Measurements from ENCODE around the gene PDIA2. TPM values are rescaled to one million over a fixed set of nuclear protein-coding genes. Genes with fewer than 3 reads are reported as not detected.

Gene PDIA2
- total RNA-seq, 6 donors from 2014 or later, result 0.52 to 0.64 TPM; not detected in 4

GRCh38 chr16:303760-304505 lies 21.0 kb downstream of the PDIA2 start:
- DNase-seq (peak in 1 of 2 donors; percentile 78), ATAC-seq (ENCODE audit: low FRiP score in 2 of 2) (peak in 1 of 2 donors; percentile 45)
- no peaks in the 10 kb centered on the region for H3K27me3 ChIP-seq
- no peak overlapping the region for H3K4me3 ChIP-seq
- H3K27ac ChIP-seq, result no peak overlapping the region
- H3K36me3 ChIP-seq, result peaks cover 3 to 60% (median 48%) of the 10 kb centered on the region in 4 donors
- WGBS, 2 donors, result 89 to 92% methylated on average over 42 to 43 of the region's 43 CpGs
- no peaks in the 10 kb centered on the region for H3K9me3 ChIP-seq
- H3K4me1 ChIP-seq, result no peaks in the 10 kb centered on the region
- TF ChIP-seq POLR2AphosphoS5 (IDR thresholded peaks at IDR 0.05), result no peak
- peak in 1 of 6 experiments; percentile 21 for TF ChIP-seq CTCF (IDR thresholded peaks at IDR 0.05)
- TF ChIP-seq POLR2A (IDR thresholded peaks at IDR 0.05), result no peak
- TF ChIP-seq EP300 (IDR thresholded peaks at IDR 0.05), result no peak

GRCh38 chr16:305916-306626 lies 23.1 kb downstream of the PDIA2 start:
- Histone ChIP-seq H3K27ac (no peak overlapping the region), H3K9me3 (no peaks in the 10 kb centered on the region), H3K4me1 (no peaks in the 10 kb centered on the region), H3K27me3 (no peaks in the 10 kb centered on the region), H3K4me3 (no peak overlapping the region), H3K36me3 (peaks cover 3 to 77% (median 58%) of the 10 kb centered on the region in 4 donors)
- no peak for DNase-seq
- TF ChIP-seq EP300 (IDR thresholded peaks at IDR 0.05) (no peak), POLR2AphosphoS5 (IDR thresholded peaks at IDR 0.05) (no peak), CTCF (IDR thresholded peaks at IDR 0.05) (no peak), POLR2A (IDR thresholded peaks at IDR 0.05) (no peak)
- ATAC-seq (ENCODE audit: low FRiP score in 2 of 2), result no peak
- 90 to 92% methylated on average over 18 to 19 of the region's 19 CpGs for WGBS, 2 donors

GRCh38 chr16:306911-307370 lies 24.0 kb downstream of the PDIA2 start:
- H3K4me1 ChIP-seq, result no peaks in the 10 kb centered on the region
- TF ChIP-seq CTCF (IDR thresholded peaks at IDR 0.05) (no peak), EP300 (IDR thresholded peaks at IDR 0.05) (no peak), POLR2A (IDR thresholded peaks at IDR 0.05) (no peak), POLR2AphosphoS5 (IDR thresholded peaks at IDR 0.05) (no peak)
- DNase-seq (no peak), ATAC-seq (ENCODE audit: low FRiP score in 2 of 2) (no peak)
- no peaks in the 10 kb centered on the region for H3K27me3 ChIP-seq
- peaks cover 3 to 75% (median 54%) of the 10 kb centered on the region in 4 donors for H3K36me3 ChIP-seq
- no peak overlapping the region for H3K27ac ChIP-seq
- no peak overlapping the region for H3K4me3 ChIP-seq
- no peaks in the 10 kb centered on the region for H3K9me3 ChIP-seq
- WGBS, 2 donors, result 92 to 93% methylated on average over 16 to 17 of the region's 17 CpGs

GRCh38 chr16:307691-308312 lies 24.8 kb downstream of the PDIA2 start:
- no peak for DNase-seq
- 77 to 86% methylated on average over 15 to 21 of the region's 21 CpGs for WGBS, 2 donors
- H3K36me3 ChIP-seq, result peaks cover 6 to 76% (median 53%) of the 10 kb centered on the region in 4 donors

More at GRCh38 chr16:307691-308312, 24.8 kb downstream of the PDIA2 start:
- Histone ChIP-seq H3K4me1 (no peaks in the 10 kb centered on the region), H3K9me3 (no peaks in the 10 kb centered on the region), H3K4me3 (no peak overlapping the region), H3K27me3 (no peaks in the 10 kb centered on the region), H3K27ac (no peak overlapping the region)
- no peak for TF ChIP-seq POLR2A (IDR thresholded peaks at IDR 0.05)
- TF ChIP-seq EP300 (IDR thresholded peaks at IDR 0.05), result no peak
- no peak for TF ChIP-seq POLR2AphosphoS5 (IDR thresholded peaks at IDR 0.05)
- TF ChIP-seq CTCF (IDR thresholded peaks at IDR 0.05), result no peak
- ATAC-seq (ENCODE audit: low FRiP score in 2 of 2), result peak in 1 of 2 donors; percentile 28

All from upper lobe of left lung (tissue), 6 donors.